H9 (cell line): ENCODE data around the gene SPTAN1. TPM values are rescaled to one million over a fixed set of nuclear protein-coding genes. Genes with fewer than 3 reads are reported as not detected.

Source experiments
- DNase-seq: peaks from one replicate; pipeline ENCODE4 v3.0.0-alpha.2; 2017
- H2AFZ ChIP-seq: one replicate; pipeline ENCODE4 v1.6.1; 2013; ENCODE audit warnings: mild to moderate bottlenecking, low read length, control low read depth, moderate library complexity
- H2AK5ac ChIP-seq: 2 replicates; pipeline ENCODE4 v1.6.1; 2013; ENCODE audit warnings: low read length, control low read depth, mixed read lengths; ENCODE audit not compliant: insufficient read length
- H2BK120ac ChIP-seq: one replicate; pipeline ENCODE4 v1.6.1; 2013; ENCODE audit warnings: low read depth, mild to moderate bottlenecking, low read length, control low read depth, inconsistent platforms; ENCODE audit not compliant: poor library complexity, severe bottlenecking
- H2BK12ac ChIP-seq: 2 replicates; pipeline ENCODE4 v1.6.1; 2013; ENCODE audit warnings: low read length, control low read depth, mixed read lengths, low read depth; ENCODE audit not compliant: insufficient read length
- H2BK15ac ChIP-seq: 2 replicates; pipeline ENCODE4 v1.6.1; 2013; ENCODE audit warnings: low read depth, low read length, control low read depth
- H2BK20ac ChIP-seq: one replicate; pipeline ENCODE4 v1.6.1; 2013; ENCODE audit warnings: low read depth, mild to moderate bottlenecking, low read length, control low read depth, inconsistent platforms; ENCODE audit not compliant: poor library complexity, severe bottlenecking
- H2BK5ac ChIP-seq: 2 replicates; pipeline ENCODE4 v1.6.1; 2013; ENCODE audit warnings: low read length, control low read depth, mixed read lengths; ENCODE audit not compliant: insufficient read length
- H3K14ac ChIP-seq: 2 replicates; pipeline ENCODE4 v1.6.1; 2013; ENCODE audit warnings: low read length, control low read depth; ENCODE audit not compliant: insufficient read depth
- H3K18ac ChIP-seq: 2 replicates; pipeline ENCODE4 v1.6.1; 2013; ENCODE audit warnings: low read depth, mild to moderate bottlenecking, mixed read lengths, low read length, control low read depth; ENCODE audit not compliant: insufficient read length
- H3K23ac ChIP-seq: 2 replicates; pipeline ENCODE4 v1.6.1; 2013; ENCODE audit warnings: low read length, control low read depth, mixed read lengths, low read depth; ENCODE audit not compliant: insufficient read length
- H3K23me2 ChIP-seq: 2 replicates; pipeline ENCODE4 v1.6.1; 2013; ENCODE audit warnings: low read depth, mild to moderate bottlenecking, mixed read lengths, low read length, control low read depth; ENCODE audit not compliant: insufficient read length, poor library complexity, severe bottlenecking
- H3K27ac ChIP-seq: 2 replicates; pipeline ENCODE4 v1.5.1; 2013; ENCODE audit warnings: low read length, control low read depth, mixed read lengths, low read depth; ENCODE audit not compliant: insufficient read length
- H3K27me3 ChIP-seq: 2 replicates; pipeline ENCODE4 v1.6.1; 2013; ENCODE audit warnings: low read length, control low read depth, inconsistent platforms; ENCODE audit not compliant: insufficient read depth
- H3K4ac ChIP-seq: 2 replicates; pipeline ENCODE4 v1.6.1; 2013; ENCODE audit warnings: low read depth, mild to moderate bottlenecking, control low read depth, inconsistent platforms, low read length, moderate library complexity
- H3K4me1 ChIP-seq: 2 replicates; pipeline ENCODE4 v1.6.1; 2013; ENCODE audit warnings: low read length, control low read depth, inconsistent platforms; ENCODE audit not compliant: insufficient read depth
- H3K4me2 ChIP-seq: 2 replicates; pipeline ENCODE4 v1.6.1; 2013; ENCODE audit warnings: low read length, control low read depth, mixed read lengths; ENCODE audit not compliant: insufficient read length, insufficient read depth
- H3K56ac ChIP-seq: 2 replicates; pipeline ENCODE4 v1.6.1; 2013; ENCODE audit warnings: low read depth, mild to moderate bottlenecking, mixed read lengths, low read length, control low read depth; ENCODE audit not compliant: insufficient read length
- H3K79me1 ChIP-seq: 2 replicates; pipeline ENCODE4 v1.6.1; 2013; ENCODE audit warnings: low read depth, mild to moderate bottlenecking, moderate library complexity, low read length, control low read depth, inconsistent platforms; ENCODE audit not compliant: insufficient read depth, poor library complexity, severe bottlenecking
- H3K79me2 ChIP-seq: 2 replicates; pipeline ENCODE4 v1.6.1; 2013; ENCODE audit warnings: low read length, control low read depth, inconsistent platforms; ENCODE audit not compliant: insufficient read depth
- H3K9ac ChIP-seq: 2 replicates; pipeline ENCODE4 v1.6.1; 2013; ENCODE audit warnings: low read length, control low read depth, mixed read lengths; ENCODE audit not compliant: insufficient read length; ENCODE audit errors: extremely low read depth
- H3K9me3 ChIP-seq: one replicate; pipeline ENCODE4 v1.6.1; 2013; ENCODE audit warnings: low read depth, low read length, inconsistent platforms; ENCODE audit not compliant: control insufficient read depth
- H3T11ph ChIP-seq: one replicate; pipeline ENCODE4 v1.6.1; 2013; ENCODE audit warnings: mild to moderate bottlenecking, low read length, control low read depth, inconsistent platforms
- H4K20me1 ChIP-seq: one replicate; pipeline ENCODE4 v1.6.1; 2013; ENCODE audit not compliant: control insufficient read depth, insufficient read length, insufficient read depth
- H4K5ac ChIP-seq: 2 replicates; pipeline ENCODE4 v1.6.1; 2013; ENCODE audit warnings: low read depth, mild to moderate bottlenecking, mixed read lengths, low read length, control low read depth; ENCODE audit not compliant: insufficient read length
- H4K8ac ChIP-seq: replicated peaks from 2 replicates; pipeline ENCODE4 v1.6.1; 2013; ENCODE audit warnings: low read length, control low read depth, mixed read lengths, low read depth; ENCODE audit not compliant: insufficient read length
- H4K91ac ChIP-seq: 2 replicates; pipeline ENCODE4 v1.6.1; 2013; ENCODE audit warnings: low read depth, mild to moderate bottlenecking, moderate library complexity, mixed read lengths, low read length, control low read depth; ENCODE audit not compliant: insufficient read length
- H3K27ac Mint-ChIP-seq, 3 experiments: 2 replicates in 2 of 3; 3 replicates in 1 of 3; pipeline ENCODE4 v1.8.0; 2020 to 2021; ENCODE audit warnings: mixed read lengths in 3 of 3, mild to moderate bottlenecking in 1 of 3, moderate library complexity in 1 of 3
- H3K27me3 Mint-ChIP-seq: 2 replicates; pipeline ENCODE4 v1.8.0; 2021; ENCODE audit warnings: low read depth, mild to moderate bottlenecking, moderate library complexity, mixed read lengths
- H3K36me3 Mint-ChIP-seq, 3 experiments: 2 replicates in 2 of 3; 3 replicates in 1 of 3; pipeline ENCODE4 v1.8.0; 2020 to 2021; ENCODE audit warnings: low read depth in 3 of 3, mixed read lengths in 3 of 3; ENCODE audit not compliant: insufficient read depth in 1 of 3
- H3K4me1 Mint-ChIP-seq, 2 experiments: 2 replicates each; pipeline ENCODE4 v1.8.0; 2020; ENCODE audit warnings: mixed read lengths in 2 of 2
- H3K4me3 Mint-ChIP-seq, 2 experiments: 2 replicates in 1 of 2; 3 replicates in 1 of 2; pipeline ENCODE4 v1.8.0; 2020 to 2021; ENCODE audit warnings: mild to moderate bottlenecking in 2 of 2, mixed read lengths in 2 of 2, moderate library complexity in 1 of 2
- H3K9me3 Mint-ChIP-seq, 2 experiments: 2 replicates in 1 of 2; 3 replicates in 1 of 2; pipeline ENCODE4 v1.8.0; 2020; ENCODE audit warnings: mild to moderate bottlenecking in 2 of 2, mixed read lengths in 2 of 2, moderate library complexity in 1 of 2
- CTCF ChIP-seq: fragments of 200-600 bp; sonication (generic); conservative IDR thresholded peaks from 3 replicates; pipeline ENCODE4 v1.8.0; 2021; ENCODE audit warnings: antibody characterized with exemption, mild to moderate bottlenecking
- WGBS: extraction: QIAGEN DNeasy Blood & Tissue Kit; methylation state at CpG from one replicate; pipeline ENCODE4 v1.1.7; 2013; ENCODE audit warnings: missing lambda C conversion rate, low lambda C conversion rate, mixed read lengths; ENCODE audit not compliant: insufficient read length; ENCODE audit errors: extremely low coverage; 5-methylcytosine and 5-hydroxymethylcytosine counted together
- total RNA-seq: library from RNA; stranded (reverse); gene quantifications from 2 replicates; pipeline ENCODE4 v1.2.1, GENCODE V29; 2021

Gene SPTAN1
- total RNA-seq, 1 experiment from 2014 or later = 213 TPM

GRCh38 chr9:128579194-128579593, 26.8 kb downstream of the SPTAN1 start:
- H3K9me3 ChIP-seq = no peaks in the 10 kb centered on the region

More at GRCh38 chr9:128579194-128579593, 26.8 kb downstream of the SPTAN1 start:
- Histone ChIP-seq H2AFZ (no peak overlapping the region), H3K4me2 (no peak overlapping the region), H2AK5ac (no peak overlapping the region), H3K79me1 (no peaks in the 10 kb centered on the region), H3K4ac (no peak overlapping the region), H4K8ac (no peak overlapping the region), H3T11ph (no peak overlapping the region), H3K27me3 (no peaks in the 10 kb centered on the region), H3K56ac (no peak overlapping the region), H3K23me2 (no peaks in the 10 kb centered on the region), H2BK20ac (no peak overlapping the region), H4K91ac (no peak overlapping the region), H2BK12ac (no peak overlapping the region), H3K18ac (no peak overlapping the region), H3K27ac (no peak overlapping the region), H3K14ac (no peak overlapping the region), H3K23ac (no peak overlapping the region), H3K4me1 (no peaks in the 10 kb centered on the region), H2BK120ac (no peak overlapping the region), H3K79me2 (no peaks in the 10 kb centered on the region), H4K5ac (no peak overlapping the region), H4K20me1 (no peaks in the 10 kb centered on the region), H2BK15ac (no peak overlapping the region), H3K9ac (no peak overlapping the region), H2BK5ac (no peak overlapping the region)
- Mint-ChIP-seq H3K4me1 (no peaks in the 10 kb centered on the region), H3K27ac (no peak overlapping the region), H3K27me3 (no peaks in the 10 kb centered on the region; the same call in 1 of the 2 replicates), H3K4me3 (no peak overlapping the region), H3K9me3 (no peaks in the 10 kb centered on the region; a peak in 1 of 5 replicates), H3K36me3 (peaks cover 35 to 95% (median 94%) of the 10 kb centered on the region in 3 experiments; a peak in 6 of 7 replicates)
- no peak for DNase-seq
- TF ChIP-seq CTCF = no peak
- WGBS = no CpG with 5 or more reads among the region's 1 CpG
